Activated B cell treated with CpG ODN at 0.5 μM for 24 hours (primary cell): ENCODE measurements around the gene LLGL1. TPM values are rescaled to one million over a fixed set of nuclear protein-coding genes. Genes with fewer than 3 reads are reported as not detected.

Experiments
- ATAC-seq: fragments of 200-7000 bp; cut with Tn5 transposase; one replicate; pipeline ENCODE4 v1.10.0; 2021; ENCODE audit warnings: low read depth, mild to moderate bottlenecking, moderate library complexity
- CTCF ChIA-PET: fragments of 350-600 bp; sonication (Branson Sonifier 250); formaldehyde crosslinking; loops from one replicate; lab custom pipeline; 2021; ENCODE audit warnings: antibody characterized with exemption; lab: Charles Lee
- POLR2A ChIA-PET: fragments of 350-600 bp; sonication (Branson Sonifier 250); formaldehyde crosslinking; loops from one replicate; lab custom pipeline; 2021; ENCODE audit warnings: antibody characterized with exemption; lab: Charles Lee
- DNase-seq: peaks from one replicate; pipeline ENCODE4 v3.0.0; 2022
- H3K27ac Mint-ChIP-seq: one replicate; pipeline ENCODE4 v1.8.0; 2020; ENCODE audit warnings: mixed read lengths
- H3K27me3 Mint-ChIP-seq: one replicate; pipeline ENCODE4 v1.8.0; 2021; ENCODE audit warnings: mixed read lengths
- H3K36me3 Mint-ChIP-seq: one replicate; pipeline ENCODE4 v1.8.0; 2021; ENCODE audit warnings: low read depth, mixed read lengths
- H3K4me1 Mint-ChIP-seq: one replicate; pipeline ENCODE4 v1.8.0; 2021; ENCODE audit warnings: mixed read lengths
- H3K4me3 Mint-ChIP-seq: one replicate; pipeline ENCODE4 v1.8.0; 2020; ENCODE audit warnings: mild to moderate bottlenecking, mixed read lengths
- H3K9me3 Mint-ChIP-seq: one replicate; pipeline ENCODE4 v1.8.0; 2020; ENCODE audit warnings: mixed read lengths
- CTCF ChIP-seq: fragments of 200-600 bp; IDR thresholded peaks from one replicate; pipeline ENCODE4 v1.8.0; 2022; ENCODE audit warnings: antibody characterized with exemption, mild to moderate bottlenecking
- intact Hi-C: fragments of 100-400 bp; cut with micrococcal nuclease; formaldehyde crosslinking; loops from one replicate; pipeline ENCODE4 v1.15.1; 2024
- total RNA-seq: library from RNA; stranded (reverse); gene quantifications from 2 replicates; pipeline ENCODE4 v1.2.3, GENCODE V29; 2022

LLGL1 gene
- total RNA-seq, 1 donor from 2014 or later: 10.5 TPM

GRCh38 chr17:18191967-18192366 is 33.5 kb upstream of the LLGL1 start:
- Mint-ChIP-seq H3K27ac (no peak overlapping the region), H3K9me3 (no peaks in the 10 kb centered on the region), H3K27me3 (no peaks in the 10 kb centered on the region), H3K4me3 (no peak overlapping the region), H3K36me3 (peaks cover 60% of the 10 kb centered on the region), H3K4me1 (peaks cover 48% of the 10 kb centered on the region)
- no peak for DNase-seq
- intact Hi-C loops: no loop called here
- ATAC-seq: peak; percentile 28
- TF ChIP-seq CTCF: no peak
- POLR2A ChIA-PET: interaction anchor here (3.9 kb wide), 1 partner anchor 8 kb away, joined by 29 read pairs; the partner anchor contains the start of gene ALKBH5
- CTCF ChIA-PET: no interaction called here

GRCh38 chr17:18194394-18194793 is 31.0 kb upstream of the LLGL1 start:
- no peak for TF ChIP-seq CTCF
- CTCF ChIA-PET: no interaction called here
- H3K9me3 Mint-ChIP-seq: no peaks in the 10 kb centered on the region
- DNase-seq: no peak
- no peaks in the 10 kb centered on the region for H3K27me3 Mint-ChIP-seq
- ATAC-seq: no peak
- peaks cover 37% of the 10 kb centered on the region for H3K4me1 Mint-ChIP-seq
- POLR2A ChIA-PET: interaction anchor here (3.9 kb wide), 1 partner anchor 10 kb away, joined by 29 read pairs; the partner anchor contains the start of gene ALKBH5
- no peak overlapping the region for H3K27ac Mint-ChIP-seq
- H3K4me3 Mint-ChIP-seq: no peak overlapping the region
- peaks cover 73% of the 10 kb centered on the region for H3K36me3 Mint-ChIP-seq
- intact Hi-C loops: no loop called here

GRCh38 chr17:18194804-18195203 is 30.6 kb upstream of the LLGL1 start:
- H3K4me1 Mint-ChIP-seq: peaks cover 33% of the 10 kb centered on the region
- intact Hi-C loops: no loop called here
- ChIA-PET POLR2A (interaction anchor here (3.9 kb wide), 1 partner anchor 11 kb away, joined by 29 read pairs; the partner anchor contains the start of gene ALKBH5), CTCF (no interaction called here)
- no peaks in the 10 kb centered on the region for H3K9me3 Mint-ChIP-seq
- TF ChIP-seq CTCF: no peak
- H3K36me3 Mint-ChIP-seq: peaks cover 70% of the 10 kb centered on the region
- DNase-seq (no peak), ATAC-seq (no peak)
- no peak overlapping the region for H3K27ac Mint-ChIP-seq
- H3K27me3 Mint-ChIP-seq: no peaks in the 10 kb centered on the region
- H3K4me3 Mint-ChIP-seq: no peak overlapping the region

- POLR2A ChIA-PET: interaction anchor here (3.9 kb wide), 1 partner anchor 11 kb away, joined by 29 read pairs; the partner anchor contains the start of gene ALKBH5
These were observed 30.2 kb upstream of the LLGL1 start for GRCh38 chr17:18195246-18195645.

More at GRCh38 chr17:18195246-18195645, 30.2 kb upstream of the LLGL1 start:
- Mint-ChIP-seq H3K4me3 (no peak overlapping the region), H3K9me3 (no peaks in the 10 kb centered on the region), H3K4me1 (peaks cover 30% of the 10 kb centered on the region), H3K27me3 (no peaks in the 10 kb centered on the region), H3K27ac (no peak overlapping the region), H3K36me3 (peaks cover 70% of the 10 kb centered on the region)
- TF ChIP-seq CTCF: no peak
- intact Hi-C loops: no loop called here
- no peak for ATAC-seq
- CTCF ChIA-PET: no interaction called here
- no peak for DNase-seq
